GM12872 (cell line): ENCODE results near the gene MPP7.
A peak's percentile ranks its signal among the peaks of the same experiment; 100 is the strongest.

Source experiments
- CTCF ChIP-seq: IDR thresholded peaks from 3 replicates; pipeline ENCODE4 v1.5.1; 2011; ENCODE audit warnings: low read depth, mild to moderate bottlenecking, low read length, moderate library complexity; ENCODE audit not compliant: insufficient read depth

Gene MPP7

GRCh38 chr10:28302638-28303488 is at the start of gene MPP7:
Gene MPP7 (minus strand): TSS chr10:28303064. CDS start chr10:28238604, 64,460 bp downstream.
- peak; percentile 33; the same call in 1 of the 3 replicates for TF ChIP-seq CTCF

GRCh38 chr10:28349892-28350291 is 47.0 kb upstream of the MPP7 start:
- TF ChIP-seq CTCF = no peak

GRCh38 chr10:28343987-28344895 is 41.4 kb upstream of the MPP7 start:
- no peak for TF ChIP-seq CTCF

- no peak for TF ChIP-seq CTCF
Observed at GRCh38 chr10:28343252-28343651, 40.4 kb upstream of the MPP7 start.

GRCh38 chr10:28332726-28333125 is 29.9 kb upstream of the MPP7 start:
- no peak for TF ChIP-seq CTCF

GRCh38 chr10:28331841-28332240 is 29.0 kb upstream of the MPP7 start:
- TF ChIP-seq CTCF = no peak

- no peak for TF ChIP-seq CTCF
Observed at GRCh38 chr10:28331066-28331465, 28.2 kb upstream of the MPP7 start.
